ENCODE measurements around the gene RBM22. TPM values are rescaled to one million over a fixed set of nuclear protein-coding genes. Genes with fewer than 3 reads are reported as not detected.

RBM22 gene
- total RNA-seq, 4 donors from 2014 or later = 20.8 to 31.3 (median 22.7) TPM

GRCh38 chr5:150663936-150664335 is 36.9 kb downstream of the RBM22 start:
- TF ChIP-seq POLR2AphosphoS5 (IDR thresholded peaks at IDR 0.05) (no peak), CTCF (IDR thresholded peaks at IDR 0.05) (no peak), POLR2A (IDR thresholded peaks at IDR 0.05; ENCODE audit: low read depth) (no peak), EP300 (IDR thresholded peaks at IDR 0.05) (no peak)
- Histone ChIP-seq H3K9me3 (no peaks in the 10 kb centered on the region), H3K27me3 (no peaks in the 10 kb centered on the region), H3K4me3 (no peak overlapping the region), H3K36me3 (no peaks in the 10 kb centered on the region), H3K27ac (replicated peaks in 1 of 4) (no peak overlapping the region), H3K4me1 (peaks cover 11 to 20% (median 14%) of the 10 kb centered on the region in 4 donors)
- WGBS = 95% methylated on average over 3 of the region's 3 CpGs
- no peak for DNase-seq (ENCODE audit: extremely low spot score)
- intact Hi-C loops (cut with DNase I) = no loop called here

- no peak overlapping the region for H3K27ac ChIP-seq (replicated peaks in 1 of 4)
- 86% methylated on average over 4 of the region's 4 CpGs for WGBS
- no peak for DNase-seq (ENCODE audit: extremely low spot score)
- no peaks in the 10 kb centered on the region for H3K36me3 ChIP-seq
- H3K9me3 ChIP-seq = no peaks in the 10 kb centered on the region
- H3K4me3 ChIP-seq = no peak overlapping the region
- H3K27me3 ChIP-seq = no peaks in the 10 kb centered on the region
- peaks cover 19 to 30% (median 22%) of the 10 kb centered on the region in 4 donors for H3K4me1 ChIP-seq
- no peak for TF ChIP-seq POLR2A (IDR thresholded peaks at IDR 0.05; ENCODE audit: low read depth)
- TF ChIP-seq EP300 (IDR thresholded peaks at IDR 0.05) = no peak
- TF ChIP-seq POLR2AphosphoS5 (IDR thresholded peaks at IDR 0.05) = no peak
- no peak for TF ChIP-seq CTCF (IDR thresholded peaks at IDR 0.05)
- intact Hi-C loops (cut with DNase I) = no loop called here
Measured at GRCh38 chr5:150662731-150663516, 37.9 kb downstream of the RBM22 start.

- H3K9me3 ChIP-seq = no peaks in the 10 kb centered on the region
- H3K27me3 ChIP-seq = no peaks in the 10 kb centered on the region
- no peaks in the 10 kb centered on the region for H3K36me3 ChIP-seq
- H3K4me1 ChIP-seq = peaks cover 28 to 39% (median 31%) of the 10 kb centered on the region in 4 donors
- WGBS = 96% methylated on average over 10 of the region's 10 CpGs
- H3K27ac ChIP-seq (replicated peaks in 1 of 4) = no peak overlapping the region
- no peak for DNase-seq (ENCODE audit: extremely low spot score)
- no peak for TF ChIP-seq CTCF (IDR thresholded peaks at IDR 0.05)
- no peak for TF ChIP-seq POLR2AphosphoS5 (IDR thresholded peaks at IDR 0.05)
- TF ChIP-seq EP300 (IDR thresholded peaks at IDR 0.05) = no peak
- TF ChIP-seq POLR2A (IDR thresholded peaks at IDR 0.05; ENCODE audit: low read depth) = no peak
- H3K4me3 ChIP-seq = no peak overlapping the region
- intact Hi-C loops (cut with DNase I) = no loop called here
Measured at GRCh38 chr5:150661821-150662596, 38.9 kb downstream of the RBM22 start.

GRCh38 chr5:150661086-150661485 is 39.8 kb downstream of the RBM22 start, which contains the start of gene MYOZ3:
Gene MYOZ3 (plus strand): TSS chr5:150661251. CDS start chr5:150662942, 1,691 bp downstream.
- Histone ChIP-seq H3K4me3 (no peak within 1 kb of the TSS), H3K36me3 (no peaks in the 10 kb centered on the region), H3K27ac (replicated peaks in 1 of 4) (peak within 1 kb of the TSS in 3 of 4 donors; percentile 13 to 49 (median 19)), H3K9me3 (no peaks in the 10 kb centered on the region), H3K4me1 (peaks cover 36 to 47% (median 38%) of the 10 kb centered on the region in 4 donors), H3K27me3 (no peaks in the 10 kb centered on the region)
- TF ChIP-seq POLR2AphosphoS5 (IDR thresholded peaks at IDR 0.05) = no peak
- TF ChIP-seq CTCF (IDR thresholded peaks at IDR 0.05) = no peak
- no peak for TF ChIP-seq EP300 (IDR thresholded peaks at IDR 0.05)
- no peak for TF ChIP-seq POLR2A (IDR thresholded peaks at IDR 0.05; ENCODE audit: low read depth)
- intact Hi-C loops (cut with DNase I) = no loop called here
- 73% methylated on average over 6 of the region's 7 CpGs for WGBS
- no peak for DNase-seq (ENCODE audit: extremely low spot score)

All from esophagus muscularis mucosa (tissue), 4 donors.